ENCODE results near the gene UBE3B.
"Not testable (repeated sequence)": the region's sequence is repeated elsewhere in the genome, so short reads cannot be mapped to it uniquely, and the experiment has no call there.

The UBE3B gene

DNA sequence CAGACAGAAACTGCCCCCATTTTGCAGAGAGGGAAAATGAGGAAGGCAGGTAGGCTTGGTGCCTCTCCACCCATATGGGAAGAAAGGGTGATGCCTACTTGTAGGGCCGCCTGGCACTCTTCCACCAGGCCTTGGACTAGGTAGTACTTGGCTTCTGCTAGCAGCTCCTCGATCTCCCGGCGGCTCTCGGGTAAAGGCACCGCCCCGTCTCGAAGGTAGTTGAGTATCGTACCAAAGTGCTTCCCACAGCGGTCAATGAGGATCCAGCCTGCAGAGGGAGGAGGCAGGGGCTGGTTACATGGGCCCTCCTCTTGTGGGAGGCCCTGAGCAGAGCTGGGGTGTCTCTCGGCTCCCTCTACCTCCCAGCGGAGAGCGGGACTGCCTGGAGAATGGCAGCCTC, 16.9 kb upstream of the UBE3B start:
- Mint-ChIP-seq H3K9me3 (no peaks in the 10 kb centered on the region), H3K27ac (peak overlapping the region; percentile 7), H3K36me3 (ENCODE audit: low read depth) (peaks cover 22% of the 10 kb centered on the region), H3K4me1 (ENCODE audit: low read depth) (peaks cover 42% of the 10 kb centered on the region), H3K4me3 (no peak overlapping the region), H3K27me3 (ENCODE audit: low read depth) (no peaks in the 10 kb centered on the region)

DNA sequence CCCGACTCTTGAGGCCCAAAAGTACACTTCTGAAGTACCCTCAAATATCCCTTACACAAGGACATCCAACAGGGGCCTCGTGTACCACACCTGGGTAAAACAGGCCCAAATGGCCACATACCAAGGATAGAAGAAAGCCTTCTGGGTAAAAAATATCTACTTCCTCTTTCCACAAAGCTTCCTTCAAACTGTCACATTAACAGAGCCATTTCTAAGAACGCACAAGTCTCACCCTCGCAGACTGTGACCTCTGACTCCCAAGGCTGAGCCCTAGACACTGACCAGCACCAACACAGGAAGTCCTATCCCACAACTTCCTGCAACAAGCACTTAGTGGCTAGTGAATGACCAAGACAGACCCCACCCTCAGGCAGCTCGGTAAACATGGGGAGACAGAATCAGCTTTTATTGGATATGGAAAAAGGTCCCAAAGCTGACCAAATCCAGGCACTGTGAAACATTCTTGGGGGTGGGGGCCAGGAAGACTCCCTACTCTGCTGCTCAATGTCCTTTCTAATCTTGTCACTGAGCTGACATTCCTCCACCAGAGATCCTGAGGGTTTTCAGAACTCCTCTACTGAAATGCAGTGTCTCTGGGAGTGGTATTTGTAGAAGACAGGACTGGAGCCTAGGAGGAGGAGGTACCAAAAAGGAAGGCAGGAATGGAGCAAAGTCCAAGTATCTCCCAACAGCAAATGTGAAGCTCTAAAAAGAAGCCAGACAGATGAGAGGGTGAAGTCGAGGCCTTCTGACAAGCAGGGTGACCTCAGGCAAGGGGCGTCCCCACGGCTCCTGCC, 16.2 kb upstream of the UBE3B start:
- Mint-ChIP-seq H3K4me3 (no peak overlapping the region), H3K4me1 (ENCODE audit: low read depth) (peaks cover 42% of the 10 kb centered on the region), H3K9me3 (no peaks in the 10 kb centered on the region), H3K27ac (peak overlapping the region; percentile 82), H3K36me3 (ENCODE audit: low read depth) (peaks cover 20% of the 10 kb centered on the region), H3K27me3 (ENCODE audit: low read depth) (no peaks in the 10 kb centered on the region)

DNA sequence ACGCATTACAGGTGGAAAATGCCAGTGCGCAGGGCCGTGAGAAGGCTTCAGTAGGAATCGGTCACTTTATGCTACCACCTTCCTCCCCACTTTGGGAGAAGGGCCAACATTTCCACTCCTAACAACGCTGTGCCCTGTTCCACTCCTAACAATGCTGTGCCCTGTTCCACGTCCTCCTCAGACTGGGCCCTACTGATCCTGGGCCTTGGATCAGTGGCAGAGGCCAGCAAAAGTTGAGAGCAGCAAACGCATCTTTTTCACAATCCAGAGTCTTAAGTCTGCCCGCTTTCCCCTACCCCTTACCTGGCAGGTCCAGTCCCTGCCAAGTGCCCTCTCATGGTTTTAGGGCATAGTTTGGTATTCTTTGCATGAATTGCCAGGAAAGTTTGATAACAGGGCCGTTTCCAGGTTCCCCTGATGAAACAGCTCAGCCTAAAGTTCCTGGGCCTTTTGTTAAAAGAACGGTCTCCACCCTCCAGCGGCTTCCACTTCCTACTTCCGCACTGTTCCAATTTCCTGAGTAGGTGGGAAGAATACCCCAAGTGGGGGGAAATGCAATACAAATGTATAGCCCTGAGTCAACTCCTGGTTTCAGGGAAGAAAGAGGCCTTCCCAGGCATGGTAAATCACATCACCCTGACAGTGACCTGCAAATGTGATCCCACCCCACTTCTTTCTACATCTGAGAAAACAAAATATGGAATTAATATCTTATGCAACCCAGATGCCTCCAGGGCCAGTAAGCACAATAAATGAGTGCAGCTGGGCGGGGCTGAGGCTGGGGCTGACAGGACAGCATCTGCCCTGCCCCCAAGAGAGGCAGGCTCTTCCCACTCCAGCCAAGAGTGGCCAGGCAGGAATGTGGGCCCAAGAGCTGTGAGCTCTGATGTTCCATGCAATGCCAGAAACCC, 15.3 kb upstream of the UBE3B start:
- Mint-ChIP-seq H3K9me3 (no peaks in the 10 kb centered on the region), H3K27ac (no peak overlapping the region), H3K36me3 (ENCODE audit: low read depth) (peaks cover 16% of the 10 kb centered on the region), H3K27me3 (ENCODE audit: low read depth) (no peaks in the 10 kb centered on the region), H3K4me1 (ENCODE audit: low read depth) (peaks cover 42% of the 10 kb centered on the region), H3K4me3 (no peak overlapping the region)

DNA sequence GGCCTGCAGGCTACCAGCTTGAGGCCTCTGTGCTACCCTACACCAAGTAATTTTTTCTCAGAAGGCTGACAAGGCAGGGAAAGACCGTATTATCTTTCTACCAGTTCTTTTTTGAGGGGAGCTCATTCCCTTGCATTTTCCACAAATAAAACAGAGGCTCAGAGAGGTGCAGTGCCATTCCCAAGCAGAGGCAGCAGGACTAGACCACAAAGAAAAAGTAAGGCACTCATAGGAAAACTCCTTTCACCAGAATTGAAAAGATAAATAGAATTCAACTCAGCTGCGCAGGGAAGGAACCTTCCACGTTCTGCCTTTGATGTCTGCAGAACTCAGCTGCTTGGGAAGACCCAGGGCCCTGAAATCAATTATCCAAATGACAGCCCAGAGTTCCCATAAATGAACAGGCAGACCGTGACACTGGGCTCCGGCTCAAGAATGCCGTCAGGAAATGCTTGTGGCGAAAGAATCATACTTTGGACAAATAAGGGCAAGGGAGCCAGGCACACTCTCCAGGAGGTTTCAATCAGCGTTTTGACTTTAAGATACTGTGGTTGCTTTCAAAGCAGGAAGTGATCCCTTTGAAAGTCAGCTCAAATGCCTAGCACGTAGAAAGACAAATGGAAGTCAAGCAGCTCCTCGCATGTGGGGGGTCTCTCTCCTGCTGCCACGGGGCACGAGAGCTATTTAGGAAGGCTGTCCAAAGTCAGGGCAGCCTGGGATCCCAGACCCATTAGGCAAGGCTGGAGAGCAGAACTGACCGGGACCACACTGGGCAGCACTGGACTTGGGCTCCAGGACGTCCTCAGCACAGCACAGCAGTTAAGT, 14.4 kb upstream of the UBE3B start:
- Mint-ChIP-seq H3K27ac (peak overlapping the region; percentile 74), H3K27me3 (ENCODE audit: low read depth) (no peaks in the 10 kb centered on the region), H3K36me3 (ENCODE audit: low read depth) (peaks cover 11% of the 10 kb centered on the region), H3K9me3 (no peaks in the 10 kb centered on the region), H3K4me1 (ENCODE audit: low read depth) (peaks cover 39% of the 10 kb centered on the region), H3K4me3 (peak overlapping the region; percentile 9)

DNA sequence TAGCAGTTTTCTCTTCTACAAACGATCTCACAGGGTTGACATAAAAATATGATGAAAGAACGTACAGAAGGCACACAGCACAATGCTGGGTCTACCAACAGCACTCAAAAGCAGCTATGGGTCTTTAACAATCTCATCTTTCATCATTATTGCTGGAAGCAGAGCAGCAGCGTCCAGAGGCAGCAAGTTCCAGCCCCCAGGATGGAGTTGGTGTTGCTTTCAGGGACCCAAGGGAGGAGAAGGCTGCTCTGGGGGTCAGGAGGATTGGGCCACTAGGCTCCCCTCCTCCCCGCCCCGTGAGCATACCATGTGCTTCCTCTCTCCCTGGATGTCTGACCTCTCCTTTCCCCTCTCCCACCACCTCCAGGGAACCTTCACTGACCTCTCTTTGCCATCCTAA, 13.7 kb upstream of the UBE3B start:
- Mint-ChIP-seq H3K27me3 (ENCODE audit: low read depth) (no peaks in the 10 kb centered on the region), H3K27ac (peak overlapping the region; percentile 74), H3K9me3 (no peaks in the 10 kb centered on the region), H3K4me1 (ENCODE audit: low read depth) (peaks cover 35% of the 10 kb centered on the region), H3K4me3 (peak overlapping the region; percentile 9), H3K36me3 (ENCODE audit: low read depth) (peaks cover 12% of the 10 kb centered on the region)

DNA sequence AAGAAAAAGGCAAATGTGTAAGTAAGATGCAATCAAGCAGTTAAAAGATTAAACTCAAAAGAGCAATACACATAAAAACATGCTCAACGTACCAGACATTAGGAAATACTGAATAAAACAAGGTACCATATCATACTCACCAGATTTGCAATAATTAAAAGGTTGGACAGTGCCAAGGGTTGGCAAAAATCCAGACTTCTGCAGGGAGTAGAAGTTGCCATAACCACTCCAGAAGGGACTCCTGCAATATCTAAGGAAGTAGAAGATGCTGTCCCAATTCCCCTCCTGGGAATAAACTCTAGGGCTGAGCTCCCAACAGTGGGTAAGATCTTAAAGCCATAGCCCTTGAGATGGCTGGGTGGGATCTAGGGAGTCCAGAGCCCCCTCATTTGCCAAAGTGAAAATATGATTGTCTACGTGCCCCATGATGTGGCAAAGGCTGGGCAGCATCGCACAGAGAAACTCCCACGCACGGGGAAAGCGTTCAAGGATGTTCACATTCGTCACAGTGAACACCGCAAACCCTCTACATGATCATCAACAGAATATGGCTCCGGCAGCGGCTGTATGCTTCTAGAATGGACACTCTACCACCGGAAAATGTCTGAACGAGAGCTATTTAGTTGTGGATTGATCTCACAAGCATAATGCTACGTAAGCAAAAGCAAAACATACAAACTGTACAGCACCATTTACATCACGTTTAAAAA, 12.6 kb upstream of the UBE3B start:
- Mint-ChIP-seq H3K4me3 (no peak overlapping the region), H3K27ac (peak overlapping the region; percentile 34), H3K4me1 (ENCODE audit: low read depth) (peaks cover 27% of the 10 kb centered on the region), H3K27me3 (ENCODE audit: low read depth) (no peaks in the 10 kb centered on the region), H3K9me3 (no peaks in the 10 kb centered on the region), H3K36me3 (ENCODE audit: low read depth) (peaks cover 9% of the 10 kb centered on the region)

DNA sequence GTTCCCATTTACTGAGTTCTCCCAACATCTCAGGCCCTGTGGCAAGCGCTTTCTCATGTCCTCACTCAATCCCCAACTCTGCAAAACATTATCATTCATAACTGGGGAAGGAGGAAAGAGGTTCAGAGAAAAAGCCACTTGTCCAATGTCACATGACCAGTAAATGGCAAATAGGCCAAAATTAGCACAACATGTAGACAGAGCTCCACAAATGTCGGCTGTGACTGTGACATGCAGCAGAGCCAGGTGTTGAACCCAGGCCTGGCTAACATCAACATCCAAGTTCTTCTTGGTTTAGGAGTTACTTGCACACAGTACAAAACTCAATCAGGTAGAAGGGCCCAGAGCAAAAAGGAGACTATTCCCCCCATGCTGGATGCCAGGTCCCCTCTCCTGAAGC, 11.1 kb upstream of the UBE3B start:
- no peak overlapping the region for H3K4me3 Mint-ChIP-seq
- H3K27ac Mint-ChIP-seq, result no peak overlapping the region
- peaks cover 25% of the 10 kb centered on the region for H3K4me1 Mint-ChIP-seq (ENCODE audit: low read depth)
- no peaks in the 10 kb centered on the region for H3K27me3 Mint-ChIP-seq (ENCODE audit: low read depth)
- H3K36me3 Mint-ChIP-seq (ENCODE audit: low read depth), result peaks cover 9% of the 10 kb centered on the region
- H3K9me3 Mint-ChIP-seq, result no peaks in the 10 kb centered on the region

DNA sequence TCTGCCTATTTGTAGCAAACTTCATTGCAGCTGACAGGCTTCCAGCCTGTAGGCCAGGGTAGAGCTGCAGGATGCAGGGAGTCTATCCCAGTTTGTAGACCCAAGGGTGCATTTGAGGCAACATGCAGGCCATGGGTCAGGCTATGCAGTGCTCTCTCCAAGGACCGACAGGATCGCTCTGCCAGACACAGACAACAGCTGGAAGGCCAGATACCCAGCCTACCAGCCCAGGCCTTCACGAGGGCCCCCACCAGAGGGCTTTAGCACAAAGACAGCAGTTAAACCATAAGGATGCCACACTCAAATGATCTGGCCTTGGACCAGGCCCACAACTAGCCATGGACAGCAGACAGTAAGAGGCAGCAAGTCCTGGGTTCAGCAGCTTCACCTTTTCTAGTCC, 10.6 kb upstream of the UBE3B start:
- no peaks in the 10 kb centered on the region for H3K9me3 Mint-ChIP-seq
- H3K4me1 Mint-ChIP-seq (ENCODE audit: low read depth), result peaks cover 22% of the 10 kb centered on the region
- peaks cover 9% of the 10 kb centered on the region for H3K36me3 Mint-ChIP-seq (ENCODE audit: low read depth)
- no peaks in the 10 kb centered on the region for H3K27me3 Mint-ChIP-seq (ENCODE audit: low read depth)
- H3K4me3 Mint-ChIP-seq, result no peak overlapping the region
- H3K27ac Mint-ChIP-seq, result no peak overlapping the region

DNA sequence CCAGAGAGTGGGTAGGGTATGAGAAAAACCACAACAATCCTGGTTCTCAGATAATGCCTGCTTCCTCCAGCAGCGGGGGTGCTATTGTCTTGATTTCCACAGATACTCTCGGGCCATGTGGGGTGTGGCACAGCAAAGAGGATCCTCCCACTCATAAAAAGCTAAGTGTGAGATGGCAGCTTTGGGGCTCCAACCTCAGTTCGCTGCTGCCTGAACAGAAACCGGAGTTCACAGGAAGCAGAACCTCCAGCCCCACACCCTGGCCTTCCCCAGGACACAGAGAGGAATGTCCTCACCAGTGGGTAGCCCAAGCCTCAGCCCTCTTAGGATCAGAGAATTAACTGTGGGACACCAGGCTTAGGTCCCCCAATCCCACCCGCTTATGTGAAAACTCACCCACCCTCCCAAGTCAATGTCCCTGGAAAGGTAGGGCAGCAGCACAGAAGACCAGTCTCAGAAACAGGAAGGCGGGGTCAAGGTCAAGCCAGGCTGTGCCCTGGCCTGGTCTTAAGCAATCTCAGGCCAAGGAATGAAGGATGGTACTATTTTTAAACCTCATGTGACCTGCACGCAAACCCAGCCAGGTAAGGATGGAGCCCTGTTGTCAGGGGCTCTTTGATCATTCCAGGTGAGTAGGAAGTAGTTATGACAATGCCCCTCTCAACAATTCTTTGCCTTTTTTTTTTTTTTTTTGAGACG, 9.3 kb upstream of the UBE3B start:
- Mint-ChIP-seq H3K27me3 (ENCODE audit: low read depth) (no peaks in the 10 kb centered on the region), H3K4me3 (no peak overlapping the region), H3K27ac (no peak overlapping the region), H3K36me3 (ENCODE audit: low read depth) (peaks cover 9% of the 10 kb centered on the region), H3K9me3 (no peaks in the 10 kb centered on the region), H3K4me1 (ENCODE audit: low read depth) (peaks cover 15% of the 10 kb centered on the region)

DNA sequence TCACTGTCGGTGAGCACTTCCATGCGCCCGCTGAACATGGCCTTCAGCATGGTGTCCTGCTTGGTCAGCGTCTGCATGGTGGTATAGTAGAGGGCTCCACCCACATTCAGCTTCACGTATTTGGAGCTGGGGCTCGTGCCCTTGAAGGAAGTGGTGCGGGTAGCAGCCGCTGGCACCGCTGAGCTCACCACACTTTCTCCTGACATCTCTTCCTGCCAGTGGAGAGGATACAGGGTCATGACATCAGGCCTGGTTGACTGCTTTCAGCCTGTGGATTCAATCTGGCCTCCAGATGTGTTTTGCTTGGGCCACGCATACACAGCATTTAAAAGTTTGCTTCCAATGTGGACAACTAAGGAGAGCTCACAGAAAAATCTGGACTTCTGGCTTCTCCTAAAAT, 7.9 kb upstream of the UBE3B start:
- H3K9me3 Mint-ChIP-seq, result no peaks in the 10 kb centered on the region
- H3K36me3 Mint-ChIP-seq (ENCODE audit: low read depth), result peaks cover 9% of the 10 kb centered on the region
- H3K27ac Mint-ChIP-seq, result no peak overlapping the region
- H3K4me3 Mint-ChIP-seq, result no peak overlapping the region
- H3K4me1 Mint-ChIP-seq (ENCODE audit: low read depth), result peaks cover 4% of the 10 kb centered on the region
- no peaks in the 10 kb centered on the region for H3K27me3 Mint-ChIP-seq (ENCODE audit: low read depth)

DNA sequence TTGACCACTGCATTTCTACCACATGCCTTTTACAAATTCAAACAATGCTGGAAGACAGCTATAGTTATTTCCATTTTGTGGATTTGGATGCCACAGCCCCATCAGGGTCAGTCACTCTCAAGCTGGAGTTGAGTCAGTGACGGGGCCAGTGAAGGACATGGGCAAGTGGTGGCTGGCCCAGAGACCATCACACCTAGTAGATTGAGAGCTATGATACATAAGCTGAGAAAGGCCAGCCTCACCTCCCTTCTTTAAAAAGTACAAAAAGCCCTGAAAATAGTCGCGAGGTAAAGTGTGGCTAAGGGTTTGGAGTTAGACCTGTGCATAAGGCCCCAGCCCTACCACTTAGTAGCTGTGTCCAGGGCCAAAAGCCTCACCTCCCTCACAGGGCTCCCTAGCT, 4.4 kb upstream of the UBE3B start:
- H3K4me1 Mint-ChIP-seq (ENCODE audit: low read depth), result peaks cover 22% of the 10 kb centered on the region
- no peaks in the 10 kb centered on the region for H3K9me3 Mint-ChIP-seq
- H3K27me3 Mint-ChIP-seq (ENCODE audit: low read depth), result no peaks in the 10 kb centered on the region
- no peak overlapping the region for H3K27ac Mint-ChIP-seq
- no peak overlapping the region for H3K4me3 Mint-ChIP-seq
- H3K36me3 Mint-ChIP-seq (ENCODE audit: low read depth), result peaks cover 7% of the 10 kb centered on the region

DNA sequence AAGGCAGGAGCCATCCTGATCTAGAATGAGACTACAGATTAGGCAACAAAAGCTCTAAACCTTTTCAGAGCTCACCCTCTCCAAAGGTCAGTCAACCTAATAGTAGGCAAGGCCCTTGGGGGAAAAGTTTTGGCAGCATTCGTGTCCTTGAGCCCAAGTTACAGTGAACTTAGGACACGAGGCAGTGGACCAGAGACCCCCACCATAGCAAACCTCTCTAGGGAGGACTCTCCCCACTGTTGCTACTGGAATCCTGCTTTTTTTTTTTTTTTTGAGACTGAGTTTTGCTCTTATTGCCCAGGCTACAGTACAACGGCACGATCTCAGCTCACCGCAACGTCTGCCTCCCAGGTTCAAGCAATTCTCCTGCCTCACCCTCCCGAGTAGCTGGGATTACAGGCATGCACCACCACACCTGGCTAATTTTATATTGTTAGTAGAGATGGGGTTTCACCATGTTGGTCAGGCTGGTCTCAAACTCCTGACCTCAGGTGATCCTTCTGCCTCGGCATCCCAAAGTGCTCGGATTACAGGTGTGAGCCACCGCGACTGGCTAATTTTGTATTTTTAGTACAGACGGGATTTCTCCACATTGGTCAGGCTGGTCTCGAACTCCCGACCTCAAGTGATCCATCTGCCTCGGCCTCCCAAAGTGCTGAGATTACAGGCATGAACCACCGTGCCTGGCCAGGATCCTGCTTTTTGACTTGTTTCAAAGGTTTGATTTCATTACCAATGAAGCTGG, 3.7 kb upstream of the UBE3B start:
- not testable (repeated sequence) for H3K27ac Mint-ChIP-seq; H3K36me3 Mint-ChIP-seq (ENCODE audit: low read depth); H3K9me3 Mint-ChIP-seq; H3K27me3 Mint-ChIP-seq (ENCODE audit: low read depth); H3K4me3 Mint-ChIP-seq
- H3K4me1 Mint-ChIP-seq (ENCODE audit: low read depth), result peaks cover 22% of the 10 kb centered on the region

DNA sequence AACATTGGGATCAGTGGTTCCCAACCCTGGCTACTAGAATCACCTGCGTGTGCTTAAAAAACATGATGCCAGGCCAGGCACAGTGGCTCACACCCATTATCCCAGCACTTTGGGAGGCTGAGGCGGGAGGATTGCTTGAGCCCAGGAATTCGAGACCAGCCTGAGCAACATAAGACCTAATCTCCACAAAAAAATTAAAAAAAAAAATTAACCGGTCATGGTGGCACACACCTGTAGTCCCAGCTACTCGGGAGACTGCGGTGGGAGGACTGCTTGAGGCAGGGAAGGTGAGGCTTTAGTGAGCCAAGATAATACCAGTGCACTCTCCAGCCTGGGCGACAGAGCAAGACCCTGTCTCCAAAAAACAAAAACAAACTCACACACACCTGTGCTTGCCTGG, 2.3 kb upstream of the UBE3B start:
- H3K27ac Mint-ChIP-seq, result no peak overlapping the region

More for the DNA sequence above, 2.3 kb upstream of the UBE3B start:
- Mint-ChIP-seq H3K27me3 (ENCODE audit: low read depth) (no peaks in the 10 kb centered on the region), H3K4me3 (no peak overlapping the region), H3K36me3 (ENCODE audit: low read depth) (no peaks in the 10 kb centered on the region), H3K9me3 (no peaks in the 10 kb centered on the region), H3K4me1 (ENCODE audit: low read depth) (peaks cover 28% of the 10 kb centered on the region)

All from T-helper 1 cell treated with Interleukin-12 subunit alpha and Interleukin-12 subunit beta and Interleukin-4 antibody, amounts not matched to agents 30 μg/mL and 1 μg/mL, for 36 hours (primary cell).